Measurements from ENCODE around the gene PPARGC1A.

The PPARGC1A gene, protein sequence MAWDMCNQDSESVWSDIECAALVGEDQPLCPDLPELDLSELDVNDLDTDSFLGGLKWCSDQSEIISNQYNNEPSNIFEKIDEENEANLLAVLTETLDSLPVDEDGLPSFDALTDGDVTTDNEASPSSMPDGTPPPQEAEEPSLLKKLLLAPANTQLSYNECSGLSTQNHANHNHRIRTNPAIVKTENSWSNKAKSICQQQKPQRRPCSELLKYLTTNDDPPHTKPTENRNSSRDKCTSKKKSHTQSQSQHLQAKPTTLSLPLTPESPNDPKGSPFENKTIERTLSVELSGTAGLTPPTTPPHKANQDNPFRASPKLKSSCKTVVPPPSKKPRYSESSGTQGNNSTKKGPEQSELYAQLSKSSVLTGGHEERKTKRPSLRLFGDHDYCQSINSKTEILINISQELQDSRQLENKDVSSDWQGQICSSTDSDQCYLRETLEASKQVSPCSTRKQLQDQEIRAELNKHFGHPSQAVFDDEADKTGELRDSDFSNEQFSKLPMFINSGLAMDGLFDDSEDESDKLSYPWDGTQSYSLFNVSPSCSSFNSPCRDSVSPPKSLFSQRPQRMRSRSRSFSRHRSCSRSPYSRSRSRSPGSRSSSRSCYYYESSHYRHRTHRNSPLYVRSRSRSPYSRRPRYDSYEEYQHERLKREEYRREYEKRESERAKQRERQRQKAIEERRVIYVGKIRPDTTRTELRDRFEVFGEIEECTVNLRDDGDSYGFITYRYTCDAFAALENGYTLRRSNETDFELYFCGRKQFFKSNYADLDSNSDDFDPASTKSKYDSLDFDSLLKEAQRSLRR
- total RNA-seq, result 0 reads per million in 2 experiments

DNA sequence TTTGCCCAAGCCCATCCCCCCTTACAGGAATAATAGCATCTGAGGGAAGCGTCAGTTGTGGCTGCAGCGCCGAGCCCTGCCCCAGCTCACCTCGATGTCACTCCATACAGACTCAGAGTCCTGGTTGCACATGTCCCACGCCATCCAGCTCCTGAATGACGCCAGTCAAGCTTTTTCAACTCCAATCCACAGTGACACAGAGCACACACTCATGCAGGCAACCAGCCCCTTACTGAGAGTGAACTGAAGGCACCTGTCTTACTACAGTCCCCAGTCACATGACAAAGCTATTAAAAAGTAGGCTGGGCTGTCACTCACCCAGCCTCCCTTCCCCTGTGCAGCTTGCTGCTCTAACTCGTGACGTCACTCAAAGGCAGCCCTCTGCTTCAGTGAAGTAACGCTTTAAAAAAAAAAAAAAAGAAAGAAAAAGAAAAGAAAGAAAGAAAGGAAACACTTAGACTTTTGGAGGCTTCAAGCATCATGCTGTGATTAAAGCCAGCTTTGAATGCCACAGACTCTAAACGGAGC lies at the start of gene PPARGC1A:
Gene PPARGC1A, minus strand, starts transcription at position 234 of the 528 bp plus-strand sequence. Its CDS starts 90 bp downstream, at position 144.
- DNase-seq (ENCODE audit: low read depth), result no peak

DNA sequence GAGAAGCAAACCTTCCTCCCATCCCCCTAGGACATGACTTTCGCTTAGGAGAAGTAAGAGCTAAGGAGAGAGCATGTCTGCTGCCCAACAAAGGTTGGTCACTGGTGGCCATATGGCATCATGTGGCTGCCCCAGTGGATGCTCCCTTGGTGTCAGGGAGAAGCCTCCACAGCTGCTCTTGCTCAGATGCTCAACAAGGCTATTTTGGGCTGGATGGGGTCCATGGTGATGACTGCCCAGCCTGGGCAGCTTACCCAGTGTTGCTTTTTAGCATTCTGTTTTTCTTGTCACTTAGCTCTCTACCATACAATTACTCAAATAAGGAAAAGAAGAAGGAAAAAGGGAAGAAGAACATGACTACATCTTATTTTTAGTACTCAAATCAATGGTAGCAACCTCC lies 48.9 kb upstream of the PPARGC1A start:
- no peak for DNase-seq (ENCODE audit: low read depth)

GRCh38 chr4:23937173-23937572 lies 47.3 kb upstream of the PPARGC1A start:
- no peak for DNase-seq (ENCODE audit: low read depth)

GRCh38 chr4:23934915-23935314 lies 45.1 kb upstream of the PPARGC1A start:
- no peak for DNase-seq (ENCODE audit: low read depth)

DNA sequence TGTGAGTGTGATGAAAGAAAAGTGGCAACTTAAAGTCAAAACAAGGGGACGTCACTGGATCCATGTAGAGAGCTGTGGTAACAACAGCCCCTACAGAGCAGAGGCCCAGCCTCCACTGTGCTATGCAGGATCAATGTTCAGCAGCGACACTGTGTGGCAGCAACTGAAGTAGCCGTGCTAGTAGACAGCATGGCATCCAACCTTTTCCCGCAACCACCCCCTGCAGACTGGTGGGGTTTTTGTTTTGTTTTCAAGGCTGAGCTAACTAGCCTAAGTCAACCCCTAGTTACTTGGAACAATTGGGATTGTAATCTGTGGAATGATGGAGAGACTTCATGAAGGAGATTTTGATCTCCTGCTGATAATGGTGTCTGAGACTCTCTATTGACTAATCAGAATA lies 44.4 kb upstream of the PPARGC1A start:
- DNase-seq (ENCODE audit: low read depth), result no peak

GRCh38 chr4:23932901-23933308 lies 43.1 kb upstream of the PPARGC1A start:
- no peak for DNase-seq (ENCODE audit: low read depth)

GRCh38 chr4:23932186-23932585 lies 42.3 kb upstream of the PPARGC1A start:
- no peak for DNase-seq (ENCODE audit: low read depth)

GRCh38 chr4:23931489-23931830 lies 41.6 kb upstream of the PPARGC1A start:
- no peak for DNase-seq (ENCODE audit: low read depth)

- DNase-seq (ENCODE audit: low read depth), result no peak
Observed at GRCh38 chr4:23930750-23931488, 41.1 kb upstream of the PPARGC1A start.

DNA sequence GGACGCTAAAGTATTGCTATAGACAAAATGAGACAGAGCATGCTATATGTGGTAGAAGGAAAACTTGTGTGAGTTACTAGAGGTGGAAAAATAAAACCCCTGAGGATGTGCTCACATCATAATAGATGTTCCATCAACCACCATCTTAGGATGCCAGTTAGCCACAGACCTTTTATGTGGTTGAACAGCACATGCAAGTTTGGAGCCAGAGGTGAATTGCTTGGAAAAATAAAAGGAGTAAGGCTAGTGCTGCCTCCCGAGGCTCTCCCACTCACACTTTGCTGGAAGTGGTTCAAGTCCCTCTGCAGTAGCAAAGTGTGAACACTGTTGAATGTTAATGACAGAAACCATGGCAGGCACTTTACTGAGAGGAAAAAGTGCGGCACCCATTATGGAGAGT lies 39.4 kb upstream of the PPARGC1A start:
- DNase-seq (ENCODE audit: low read depth), result no peak

DNA sequence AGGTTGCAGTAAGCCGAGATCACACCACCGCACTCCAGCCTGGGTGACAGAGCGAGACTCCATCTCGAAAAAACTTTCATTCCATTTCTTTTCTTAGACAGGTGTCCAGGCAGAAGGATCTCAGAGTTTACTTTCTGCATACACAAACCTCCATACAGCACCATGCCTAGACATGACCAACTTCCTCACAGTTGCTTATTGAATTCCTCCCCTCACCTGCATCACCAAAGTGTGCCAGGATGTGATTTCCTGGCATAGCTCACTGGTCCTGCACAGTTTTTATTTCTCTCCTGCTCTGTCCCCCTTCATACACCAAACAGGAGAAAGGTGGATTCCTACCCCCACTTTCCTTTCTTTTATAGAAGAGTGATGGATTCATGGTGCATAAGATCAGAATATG lies 34.7 kb upstream of the PPARGC1A start:
- DNase-seq (ENCODE audit: low read depth), result no peak

DNA sequence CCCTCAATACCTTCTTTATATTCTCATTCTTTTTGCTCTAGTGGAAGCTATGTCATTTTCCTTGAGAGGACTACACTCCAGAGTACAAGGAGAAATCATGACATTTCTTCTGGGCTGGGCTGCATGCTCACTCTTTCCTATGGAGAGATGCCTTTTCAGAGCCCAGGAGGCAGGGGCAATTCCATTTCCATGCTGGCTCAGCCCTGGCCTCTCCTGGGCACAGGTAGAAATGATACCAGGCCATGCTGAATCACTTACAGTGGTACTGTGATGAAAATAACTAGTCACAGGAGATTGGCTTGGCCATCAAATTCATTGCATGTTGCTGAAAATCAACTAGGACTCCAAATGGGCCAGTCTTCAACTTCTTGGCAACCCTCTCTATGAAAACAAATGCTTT lies 34.0 kb upstream of the PPARGC1A start:
- DNase-seq (ENCODE audit: low read depth), result no peak

GRCh38 chr4:23923141-23923540 lies 33.3 kb upstream of the PPARGC1A start:
- no peak for DNase-seq (ENCODE audit: low read depth)

DNA sequence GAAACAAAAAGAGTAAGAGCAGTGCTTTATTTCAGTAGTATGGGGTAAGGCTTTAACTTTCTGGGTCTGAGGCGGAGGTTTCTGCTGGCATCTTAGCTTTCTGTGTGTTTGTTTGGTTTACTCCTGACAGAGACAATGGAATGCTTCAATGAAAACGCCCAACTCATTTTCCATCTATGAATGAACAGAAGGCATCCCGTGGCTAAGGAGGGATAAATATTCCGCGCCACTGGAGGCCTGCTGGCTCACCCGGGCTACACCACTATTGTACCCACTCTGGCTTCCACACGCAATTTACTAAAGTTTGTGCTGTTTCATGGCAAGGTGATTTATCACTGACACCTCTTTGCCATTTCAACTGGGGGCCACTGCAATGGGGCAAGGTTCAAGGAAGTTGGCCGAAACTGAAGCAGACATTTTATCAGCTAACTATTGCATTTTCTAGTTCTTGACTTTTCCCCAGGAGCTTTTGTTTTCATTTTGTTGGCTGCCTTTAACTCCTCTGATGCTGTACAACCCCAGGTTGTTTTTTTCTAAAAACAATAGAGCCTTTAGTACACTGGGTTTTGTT lies 32.8 kb upstream of the PPARGC1A start:
- DNase-seq (ENCODE audit: low read depth), result no peak

GRCh38 chr4:23922013-23922412 lies 32.2 kb upstream of the PPARGC1A start:
- no peak for DNase-seq (ENCODE audit: low read depth)

DNA sequence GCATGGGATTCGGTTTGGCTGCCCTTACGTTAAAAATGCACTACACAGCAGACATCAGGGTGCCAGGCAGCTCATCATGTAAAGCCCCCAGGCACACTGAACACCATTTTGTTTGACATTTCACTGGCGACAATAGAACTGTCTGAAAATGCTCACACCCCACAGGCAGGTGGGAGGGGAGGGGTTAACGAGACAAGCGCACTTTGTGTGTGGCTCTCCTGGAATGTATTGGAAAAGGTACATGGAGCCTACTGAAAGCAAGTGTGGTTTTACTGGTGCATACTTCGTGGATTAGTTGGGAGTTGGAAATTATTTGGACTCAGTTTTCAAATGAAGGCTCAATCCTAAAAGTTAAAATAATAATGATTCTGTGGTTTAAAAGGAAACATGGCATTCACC lies 31.6 kb upstream of the PPARGC1A start:
- DNase-seq (ENCODE audit: low read depth), result no peak

- DNase-seq (ENCODE audit: low read depth), result no peak
Observed at GRCh38 chr4:23920716-23921446, 31.0 kb upstream of the PPARGC1A start.

- DNase-seq (ENCODE audit: low read depth), result no peak
Observed at GRCh38 chr4:23920296-23920695, 30.4 kb upstream of the PPARGC1A start.

DNA sequence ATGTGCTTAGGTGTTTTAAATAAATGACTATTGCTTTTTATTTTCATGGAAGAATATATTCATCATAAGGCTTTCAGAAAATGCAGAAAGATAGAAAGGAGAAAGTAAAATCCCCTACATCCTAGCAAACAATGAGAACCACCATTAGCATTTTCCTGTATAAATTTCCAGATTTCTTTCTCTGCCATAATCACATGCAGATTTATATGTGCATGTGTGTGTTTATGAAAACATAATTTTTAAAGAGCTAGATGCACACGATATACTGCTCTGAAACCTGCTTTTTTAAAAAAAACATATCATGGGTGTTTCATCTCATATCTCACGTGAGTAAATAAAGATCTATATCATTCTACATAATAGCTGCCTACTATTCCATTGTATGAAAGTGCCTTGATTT lies 26.4 kb upstream of the PPARGC1A start:
- DNase-seq (ENCODE audit: low read depth), result no peak

DNA sequence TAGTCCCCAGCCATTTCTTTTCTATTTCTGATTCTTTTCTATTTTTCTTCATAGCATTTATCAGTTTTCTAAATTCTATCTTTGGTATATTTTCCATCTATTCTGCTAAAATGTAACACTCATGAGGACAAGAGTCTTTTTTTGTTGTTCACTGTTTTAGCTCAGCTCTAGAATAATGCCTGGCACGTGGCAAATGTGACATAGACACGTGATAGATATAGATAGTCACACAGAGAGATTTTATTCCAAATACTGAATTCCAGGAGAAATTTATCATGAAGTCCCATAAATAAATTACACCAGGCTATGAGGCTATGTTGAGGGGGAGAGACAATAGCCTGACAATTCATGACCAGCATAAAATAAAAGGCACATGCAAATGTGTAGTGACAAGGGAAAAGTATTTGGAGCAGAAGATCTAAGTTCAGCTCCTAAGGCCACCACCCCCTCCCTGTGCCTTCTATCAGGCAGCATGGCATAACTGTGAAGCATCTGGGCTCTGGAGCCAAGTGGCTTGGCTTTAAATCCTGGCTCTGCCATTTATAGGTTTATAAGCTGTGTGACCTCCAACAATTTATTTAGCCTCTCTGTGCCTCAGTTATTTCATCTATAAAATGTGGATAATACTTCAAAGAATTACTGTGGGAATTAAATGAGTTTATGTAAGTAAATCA lies 25.7 kb upstream of the PPARGC1A start:
- DNase-seq (ENCODE audit: low read depth), result no peak
